H9 (cell line): ENCODE measurements around the gene CAMTA1. TPM values are rescaled to one million over a fixed set of nuclear protein-coding genes. Genes with fewer than 3 reads are reported as not detected.

Source experiments
- DNase-seq: peaks from one replicate; pipeline ENCODE4 v3.0.0-alpha.2; 2017
- H2AFZ ChIP-seq: one replicate; pipeline ENCODE4 v1.6.1; 2013; ENCODE audit warnings: mild to moderate bottlenecking, low read length, control low read depth, moderate library complexity
- H2AK5ac ChIP-seq: 2 replicates; pipeline ENCODE4 v1.6.1; 2013; ENCODE audit warnings: low read length, control low read depth, mixed read lengths; ENCODE audit not compliant: insufficient read length
- H2BK120ac ChIP-seq: one replicate; pipeline ENCODE4 v1.6.1; 2013; ENCODE audit warnings: low read depth, mild to moderate bottlenecking, low read length, control low read depth, inconsistent platforms; ENCODE audit not compliant: poor library complexity, severe bottlenecking
- H2BK12ac ChIP-seq: 2 replicates; pipeline ENCODE4 v1.6.1; 2013; ENCODE audit warnings: low read length, control low read depth, mixed read lengths, low read depth; ENCODE audit not compliant: insufficient read length
- H2BK15ac ChIP-seq: 2 replicates; pipeline ENCODE4 v1.6.1; 2013; ENCODE audit warnings: low read depth, low read length, control low read depth
- H2BK20ac ChIP-seq: one replicate; pipeline ENCODE4 v1.6.1; 2013; ENCODE audit warnings: low read depth, mild to moderate bottlenecking, low read length, control low read depth, inconsistent platforms; ENCODE audit not compliant: poor library complexity, severe bottlenecking
- H2BK5ac ChIP-seq: 2 replicates; pipeline ENCODE4 v1.6.1; 2013; ENCODE audit warnings: low read length, control low read depth, mixed read lengths; ENCODE audit not compliant: insufficient read length
- H3K14ac ChIP-seq: 2 replicates; pipeline ENCODE4 v1.6.1; 2013; ENCODE audit warnings: low read length, control low read depth; ENCODE audit not compliant: insufficient read depth
- H3K18ac ChIP-seq: 2 replicates; pipeline ENCODE4 v1.6.1; 2013; ENCODE audit warnings: low read depth, mild to moderate bottlenecking, mixed read lengths, low read length, control low read depth; ENCODE audit not compliant: insufficient read length
- H3K23ac ChIP-seq: 2 replicates; pipeline ENCODE4 v1.6.1; 2013; ENCODE audit warnings: low read length, control low read depth, mixed read lengths, low read depth; ENCODE audit not compliant: insufficient read length
- H3K23me2 ChIP-seq: 2 replicates; pipeline ENCODE4 v1.6.1; 2013; ENCODE audit warnings: low read depth, mild to moderate bottlenecking, mixed read lengths, low read length, control low read depth; ENCODE audit not compliant: insufficient read length, poor library complexity, severe bottlenecking
- H3K27ac ChIP-seq: 2 replicates; pipeline ENCODE4 v1.5.1; 2013; ENCODE audit warnings: low read length, control low read depth, mixed read lengths, low read depth; ENCODE audit not compliant: insufficient read length
- H3K27me3 ChIP-seq: 2 replicates; pipeline ENCODE4 v1.6.1; 2013; ENCODE audit warnings: low read length, control low read depth, inconsistent platforms; ENCODE audit not compliant: insufficient read depth
- H3K4ac ChIP-seq: 2 replicates; pipeline ENCODE4 v1.6.1; 2013; ENCODE audit warnings: low read depth, mild to moderate bottlenecking, control low read depth, inconsistent platforms, low read length, moderate library complexity
- H3K4me1 ChIP-seq: 2 replicates; pipeline ENCODE4 v1.6.1; 2013; ENCODE audit warnings: low read length, control low read depth, inconsistent platforms; ENCODE audit not compliant: insufficient read depth
- H3K4me2 ChIP-seq: 2 replicates; pipeline ENCODE4 v1.6.1; 2013; ENCODE audit warnings: low read length, control low read depth, mixed read lengths; ENCODE audit not compliant: insufficient read length, insufficient read depth
- H3K56ac ChIP-seq: 2 replicates; pipeline ENCODE4 v1.6.1; 2013; ENCODE audit warnings: low read depth, mild to moderate bottlenecking, mixed read lengths, low read length, control low read depth; ENCODE audit not compliant: insufficient read length
- H3K79me1 ChIP-seq: 2 replicates; pipeline ENCODE4 v1.6.1; 2013; ENCODE audit warnings: low read depth, mild to moderate bottlenecking, moderate library complexity, low read length, control low read depth, inconsistent platforms; ENCODE audit not compliant: insufficient read depth, poor library complexity, severe bottlenecking
- H3K79me2 ChIP-seq: 2 replicates; pipeline ENCODE4 v1.6.1; 2013; ENCODE audit warnings: low read length, control low read depth, inconsistent platforms; ENCODE audit not compliant: insufficient read depth
- H3K9ac ChIP-seq: 2 replicates; pipeline ENCODE4 v1.6.1; 2013; ENCODE audit warnings: low read length, control low read depth, mixed read lengths; ENCODE audit not compliant: insufficient read length; ENCODE audit errors: extremely low read depth
- H3K9me3 ChIP-seq: one replicate; pipeline ENCODE4 v1.6.1; 2013; ENCODE audit warnings: low read depth, low read length, inconsistent platforms; ENCODE audit not compliant: control insufficient read depth
- H3T11ph ChIP-seq: one replicate; pipeline ENCODE4 v1.6.1; 2013; ENCODE audit warnings: mild to moderate bottlenecking, low read length, control low read depth, inconsistent platforms
- H4K20me1 ChIP-seq: one replicate; pipeline ENCODE4 v1.6.1; 2013; ENCODE audit not compliant: control insufficient read depth, insufficient read length, insufficient read depth
- H4K5ac ChIP-seq: 2 replicates; pipeline ENCODE4 v1.6.1; 2013; ENCODE audit warnings: low read depth, mild to moderate bottlenecking, mixed read lengths, low read length, control low read depth; ENCODE audit not compliant: insufficient read length
- H4K8ac ChIP-seq: replicated peaks from 2 replicates; pipeline ENCODE4 v1.6.1; 2013; ENCODE audit warnings: low read length, control low read depth, mixed read lengths, low read depth; ENCODE audit not compliant: insufficient read length
- H4K91ac ChIP-seq: 2 replicates; pipeline ENCODE4 v1.6.1; 2013; ENCODE audit warnings: low read depth, mild to moderate bottlenecking, moderate library complexity, mixed read lengths, low read length, control low read depth; ENCODE audit not compliant: insufficient read length
- H3K27ac Mint-ChIP-seq, 3 experiments: 2 replicates in 2 of 3; 3 replicates in 1 of 3; pipeline ENCODE4 v1.8.0; 2020 to 2021; ENCODE audit warnings: mixed read lengths in 3 of 3, mild to moderate bottlenecking in 1 of 3, moderate library complexity in 1 of 3
- H3K27me3 Mint-ChIP-seq: 2 replicates; pipeline ENCODE4 v1.8.0; 2021; ENCODE audit warnings: low read depth, mild to moderate bottlenecking, moderate library complexity, mixed read lengths
- H3K36me3 Mint-ChIP-seq, 3 experiments: 2 replicates in 2 of 3; 3 replicates in 1 of 3; pipeline ENCODE4 v1.8.0; 2020 to 2021; ENCODE audit warnings: low read depth in 3 of 3, mixed read lengths in 3 of 3; ENCODE audit not compliant: insufficient read depth in 1 of 3
- H3K4me1 Mint-ChIP-seq, 2 experiments: 2 replicates each; pipeline ENCODE4 v1.8.0; 2020; ENCODE audit warnings: mixed read lengths in 2 of 2
- H3K4me3 Mint-ChIP-seq, 2 experiments: 2 replicates in 1 of 2; 3 replicates in 1 of 2; pipeline ENCODE4 v1.8.0; 2020 to 2021; ENCODE audit warnings: mild to moderate bottlenecking in 2 of 2, mixed read lengths in 2 of 2, moderate library complexity in 1 of 2
- H3K9me3 Mint-ChIP-seq, 2 experiments: 2 replicates in 1 of 2; 3 replicates in 1 of 2; pipeline ENCODE4 v1.8.0; 2020; ENCODE audit warnings: mild to moderate bottlenecking in 2 of 2, mixed read lengths in 2 of 2, moderate library complexity in 1 of 2
- WGBS: extraction: QIAGEN DNeasy Blood & Tissue Kit; methylation state at CpG from one replicate; pipeline ENCODE4 v1.1.7; 2013; ENCODE audit warnings: missing lambda C conversion rate, low lambda C conversion rate, mixed read lengths; ENCODE audit not compliant: insufficient read length; ENCODE audit errors: extremely low coverage; 5-methylcytosine and 5-hydroxymethylcytosine counted together
- total RNA-seq: library from RNA; stranded (reverse); gene quantifications from 2 replicates; pipeline ENCODE4 v1.2.1, GENCODE V29; 2021
- TF ChIP-seq, protein P1 (sequence below): fragments of 200-600 bp; sonication (generic); conservative IDR thresholded peaks from 3 replicates; pipeline ENCODE4 v1.8.0; 2021; ENCODE audit warnings: antibody characterized with exemption, mild to moderate bottlenecking

Gene CAMTA1
- total RNA-seq, 1 experiment from 2014 or later: 115 TPM

DNA sequence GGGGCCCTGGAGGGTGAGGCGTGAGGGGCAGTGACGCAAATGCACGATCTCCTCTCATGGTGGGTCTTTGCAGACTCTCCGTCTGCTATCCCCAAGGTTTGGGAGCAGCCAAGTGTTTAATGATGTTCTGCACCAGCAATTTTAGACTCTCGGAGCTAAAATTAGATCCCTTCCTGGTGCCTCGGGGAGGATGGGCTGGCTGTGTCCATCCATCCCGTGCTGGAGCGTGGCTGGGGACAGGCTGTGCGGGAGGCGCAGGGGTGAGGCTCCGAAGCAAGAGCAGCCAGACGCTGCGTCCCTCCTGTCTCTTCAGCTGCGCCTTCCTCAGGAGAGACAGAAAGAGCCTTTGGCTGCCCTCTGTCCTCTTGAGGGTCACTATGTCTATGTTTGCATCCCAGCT is 387.6 kb downstream of the CAMTA1 start:
- Histone ChIP-seq H4K5ac (no peak overlapping the region), H2BK12ac (no peak overlapping the region), H3K14ac (no peak overlapping the region; the same call in 1 of the 2 replicates), H4K20me1 (peaks cover 2% of the 10 kb centered on the region), H3K9me3 (no peaks in the 10 kb centered on the region), H3K79me2 (no peaks in the 10 kb centered on the region), H4K8ac (no peak overlapping the region), H3K4me2 (no peak overlapping the region), H3K23me2 (no peaks in the 10 kb centered on the region), H3K27ac (no peak overlapping the region), H3K9ac (no peak overlapping the region), H2AFZ (no peak overlapping the region), H3K18ac (no peak overlapping the region), H4K91ac (no peak overlapping the region), H2BK20ac (no peak overlapping the region), H2AK5ac (no peak overlapping the region), H3K4me1 (no peaks in the 10 kb centered on the region), H3K27me3 (no peaks in the 10 kb centered on the region), H3K23ac (no peak overlapping the region), H2BK15ac (no peak overlapping the region), H2BK120ac (no peak overlapping the region), H2BK5ac (no peak overlapping the region), H3K56ac (no peak overlapping the region), H3K4ac (no peak overlapping the region), H3T11ph (no peak overlapping the region), H3K79me1 (no peaks in the 10 kb centered on the region)
- peaks cover 9% of the 10 kb centered on the region in 2 experiments for H3K9me3 Mint-ChIP-seq
- no peak overlapping the region for H3K4me3 Mint-ChIP-seq
- no peak overlapping the region for H3K27ac Mint-ChIP-seq
- peaks cover 1 to 8% of the 10 kb centered on the region in 2 experiments for H3K4me1 Mint-ChIP-seq
- TF ChIP-seq, protein P1, sequence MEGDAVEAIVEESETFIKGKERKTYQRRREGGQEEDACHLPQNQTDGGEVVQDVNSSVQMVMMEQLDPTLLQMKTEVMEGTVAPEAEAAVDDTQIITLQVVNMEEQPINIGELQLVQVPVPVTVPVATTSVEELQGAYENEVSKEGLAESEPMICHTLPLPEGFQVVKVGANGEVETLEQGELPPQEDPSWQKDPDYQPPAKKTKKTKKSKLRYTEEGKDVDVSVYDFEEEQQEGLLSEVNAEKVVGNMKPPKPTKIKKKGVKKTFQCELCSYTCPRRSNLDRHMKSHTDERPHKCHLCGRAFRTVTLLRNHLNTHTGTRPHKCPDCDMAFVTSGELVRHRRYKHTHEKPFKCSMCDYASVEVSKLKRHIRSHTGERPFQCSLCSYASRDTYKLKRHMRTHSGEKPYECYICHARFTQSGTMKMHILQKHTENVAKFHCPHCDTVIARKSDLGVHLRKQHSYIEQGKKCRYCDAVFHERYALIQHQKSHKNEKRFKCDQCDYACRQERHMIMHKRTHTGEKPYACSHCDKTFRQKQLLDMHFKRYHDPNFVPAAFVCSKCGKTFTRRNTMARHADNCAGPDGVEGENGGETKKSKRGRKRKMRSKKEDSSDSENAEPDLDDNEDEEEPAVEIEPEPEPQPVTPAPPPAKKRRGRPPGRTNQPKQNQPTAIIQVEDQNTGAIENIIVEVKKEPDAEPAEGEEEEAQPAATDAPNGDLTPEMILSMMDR: no peak
- WGBS: no CpG with 5 or more reads among the region's 14 CpGs
- peaks cover 4 to 13% (median 5%) of the 10 kb centered on the region in 3 experiments; a peak in 5 of 7 replicates for H3K36me3 Mint-ChIP-seq
- peaks cover 5% of the 10 kb centered on the region for H3K27me3 Mint-ChIP-seq
- no peak for DNase-seq
